Measurements from ENCODE around the gene SDR39U1.

The SDR39U1 gene

DNA sequence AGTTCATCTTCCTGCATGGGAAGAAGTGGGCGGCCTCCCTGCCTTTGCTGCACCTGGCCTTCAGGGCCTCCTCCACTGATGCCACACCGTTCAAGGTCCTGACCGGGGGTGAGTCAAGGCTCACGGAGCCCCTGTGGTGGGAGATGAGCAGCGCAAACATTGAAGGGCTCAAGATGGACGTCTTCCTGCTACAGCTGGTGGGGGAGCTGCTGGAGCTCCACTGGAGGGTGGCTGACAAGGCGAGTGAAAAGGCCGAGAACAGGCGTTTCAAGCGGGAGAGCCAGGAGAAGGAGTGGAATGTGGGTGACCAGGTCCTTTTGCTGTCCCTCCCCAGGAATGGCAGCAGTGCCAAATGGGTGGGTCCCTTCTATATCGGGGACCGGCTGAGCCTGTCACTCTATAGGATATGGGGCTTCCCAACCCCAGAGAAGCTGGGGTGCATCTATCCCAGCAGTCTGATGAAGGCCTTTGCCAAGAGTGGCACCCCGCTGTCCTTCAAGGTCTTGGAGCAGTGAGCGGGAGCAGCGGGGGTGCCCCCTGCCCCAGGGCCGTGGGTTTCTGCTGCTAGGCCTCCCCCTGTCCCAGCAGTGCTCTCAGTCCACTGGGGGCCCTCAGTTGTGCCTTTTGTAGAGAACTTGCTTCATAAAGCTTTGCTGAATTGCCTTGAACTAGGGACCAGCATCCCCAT, 25.5 kb downstream of the SDR39U1 start:
- no peak overlapping the region for H2BK12ac ChIP-seq (ENCODE audit: low read length)
- H4K12ac ChIP-seq (ENCODE audit: low read depth, low read length), result no peak overlapping the region
- H3K9me3 ChIP-seq (ENCODE audit: insufficient read depth, low read depth, low read length), result no peaks in the 10 kb centered on the region
- no peak overlapping the region for H3K4ac ChIP-seq (ENCODE audit: low read depth, low read length)
- H4K91ac ChIP-seq (ENCODE audit: low read depth, low read length), result no peak overlapping the region
- no peak overlapping the region for H3K4me3 ChIP-seq (ENCODE audit: low read depth, low read length)
- no peak overlapping the region for H2BK120ac ChIP-seq (ENCODE audit: insufficient read depth, low read length, poor library complexity)
- no peak overlapping the region for H3K4me2 ChIP-seq (ENCODE audit: low read length)
- H3K79me2 ChIP-seq (ENCODE audit: control insufficient read depth, insufficient read depth, low read length, poor library complexity), result no peaks in the 10 kb centered on the region
- DNase-seq, result no peak
- H3K18ac ChIP-seq (ENCODE audit: low read length), result no peak overlapping the region
- H3K9ac ChIP-seq (ENCODE audit: low read length), result no peak overlapping the region
- H3K27me3 ChIP-seq (ENCODE audit: insufficient read depth, low read length), result no peaks in the 10 kb centered on the region
- no CpG with 5 or more reads among the region's 16 CpGs for WGBS (ENCODE audit: extremely low coverage, insufficient coverage, insufficient read length)
- H3K23ac ChIP-seq (ENCODE audit: low read length), result no peak overlapping the region
- H2AFZ ChIP-seq (ENCODE audit: insufficient read depth, low read length, poor library complexity), result no peak overlapping the region
- no peaks in the 10 kb centered on the region for H3K79me1 ChIP-seq (ENCODE audit: low read length)
- peaks cover 31 to 33% of the 10 kb centered on the region in 2 experiments for H3K36me3 ChIP-seq (ENCODE audit: control insufficient read depth in 1 of 2, insufficient read depth in 2 of 2, low read length in 2 of 2)
- H3K27ac ChIP-seq (ENCODE audit: low read depth, low read length), result no peak overlapping the region
- no peak overlapping the region for H3K14ac ChIP-seq (ENCODE audit: low read length)
- no peaks in the 10 kb centered on the region for H3K4me1 ChIP-seq (ENCODE audit: control insufficient read depth in 1 of 2, insufficient read depth in 2 of 2, low read length in 2 of 2)
- H2AK5ac ChIP-seq (ENCODE audit: low read length), result no peak overlapping the region
- H2BK5ac ChIP-seq (ENCODE audit: low read depth, low read length, poor library complexity), result no peak overlapping the region
- no peak overlapping the region for H4K8ac ChIP-seq (ENCODE audit: low read depth, low read length)

GRCh38 chr14:24416254-24416931, 26.2 kb downstream of the SDR39U1 start:
- Histone ChIP-seq H4K91ac (ENCODE audit: low read depth, low read length) (no peak overlapping the region), H3K36me3 (ENCODE audit: control insufficient read depth in 1 of 2, insufficient read depth in 2 of 2, low read length in 2 of 2) (peaks cover 36 to 39% of the 10 kb centered on the region in 2 experiments), H3K4me2 (ENCODE audit: low read length) (no peak overlapping the region), H2AK5ac (ENCODE audit: low read length) (no peak overlapping the region), H2BK120ac (ENCODE audit: insufficient read depth, low read length, poor library complexity) (no peak overlapping the region), H4K12ac (ENCODE audit: low read depth, low read length) (no peak overlapping the region), H3K27me3 (ENCODE audit: insufficient read depth, low read length) (no peaks in the 10 kb centered on the region), H2BK12ac (ENCODE audit: low read length) (no peak overlapping the region), H3K79me2 (ENCODE audit: control insufficient read depth, insufficient read depth, low read length, poor library complexity) (no peaks in the 10 kb centered on the region), H3K14ac (ENCODE audit: low read length) (no peak overlapping the region), H2BK5ac (ENCODE audit: low read depth, low read length, poor library complexity) (no peak overlapping the region), H3K79me1 (ENCODE audit: low read length) (no peaks in the 10 kb centered on the region), H3K4ac (ENCODE audit: low read depth, low read length) (no peak overlapping the region), H3K18ac (ENCODE audit: low read length) (no peak overlapping the region), H3K9me3 (ENCODE audit: insufficient read depth, low read depth, low read length) (no peaks in the 10 kb centered on the region), H3K4me3 (ENCODE audit: low read depth, low read length) (no peak overlapping the region), H3K9ac (ENCODE audit: low read length) (no peak overlapping the region), H3K23ac (ENCODE audit: low read length) (no peak overlapping the region), H3K4me1 (ENCODE audit: control insufficient read depth in 1 of 2, insufficient read depth in 2 of 2, low read length in 2 of 2) (no peaks in the 10 kb centered on the region), H2AFZ (ENCODE audit: insufficient read depth, low read length, poor library complexity) (no peak overlapping the region), H3K27ac (ENCODE audit: low read depth, low read length) (no peak overlapping the region), H4K8ac (ENCODE audit: low read depth, low read length) (no peak overlapping the region)
- no CpG with 5 or more reads among the region's 19 CpGs for WGBS (ENCODE audit: extremely low coverage, insufficient coverage, insufficient read length)
- DNase-seq, result no peak

DNA sequence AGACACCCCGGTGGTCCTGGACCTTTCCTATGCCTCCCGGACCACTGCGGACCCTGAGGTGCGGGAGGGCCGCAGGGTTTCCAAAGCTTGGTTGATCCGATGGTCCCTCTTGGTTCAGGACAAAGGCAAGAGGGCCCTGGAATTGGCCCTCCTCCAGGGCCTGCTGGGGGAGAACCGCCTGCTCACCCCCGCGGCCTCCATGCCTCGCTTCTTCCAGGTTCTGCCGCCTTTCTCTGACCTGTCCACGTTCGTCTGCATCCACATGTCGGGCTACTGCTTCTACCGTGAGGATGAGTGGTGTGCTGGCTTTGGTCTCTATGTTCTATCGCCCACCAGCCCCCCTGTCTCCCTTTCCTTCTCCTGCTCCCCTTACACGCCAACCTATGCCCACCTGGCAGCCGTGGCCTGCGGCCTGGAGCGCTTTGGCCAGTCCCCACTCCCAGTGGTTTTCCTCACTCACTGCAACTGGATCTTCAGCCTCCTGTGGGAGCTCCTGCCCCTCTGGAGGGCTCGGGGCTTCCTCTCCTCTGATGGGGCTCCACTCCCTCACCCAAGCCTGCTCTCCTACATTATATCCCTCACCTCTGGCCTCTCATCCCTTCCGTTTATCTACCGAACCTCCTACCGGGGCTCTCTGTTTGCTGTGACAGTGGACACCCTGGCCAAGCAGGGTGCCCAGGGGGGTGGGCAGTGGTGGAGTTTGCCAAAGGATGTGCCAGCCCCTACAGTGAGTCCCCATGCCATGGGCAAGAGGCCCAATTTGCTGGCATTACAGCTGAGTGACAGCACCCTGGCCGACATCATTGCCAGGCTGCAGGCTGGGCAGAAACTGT, 26.9 kb downstream of the SDR39U1 start:
- H3K4me1 ChIP-seq (ENCODE audit: control insufficient read depth in 1 of 2, insufficient read depth in 2 of 2, low read length in 2 of 2), result no peaks in the 10 kb centered on the region
- H3K23ac ChIP-seq (ENCODE audit: low read length), result no peak overlapping the region
- H4K91ac ChIP-seq (ENCODE audit: low read depth, low read length), result no peak overlapping the region
- no peak overlapping the region for H3K4me3 ChIP-seq (ENCODE audit: low read depth, low read length)
- no peak overlapping the region for H3K14ac ChIP-seq (ENCODE audit: low read length)
- H3K4me2 ChIP-seq (ENCODE audit: low read length), result no peak overlapping the region
- no peak overlapping the region for H2BK5ac ChIP-seq (ENCODE audit: low read depth, low read length, poor library complexity)
- H3K79me1 ChIP-seq (ENCODE audit: low read length), result no peaks in the 10 kb centered on the region
- H4K8ac ChIP-seq (ENCODE audit: low read depth, low read length), result no peak overlapping the region
- WGBS (ENCODE audit: extremely low coverage, insufficient coverage, insufficient read length), result 100% methylated on average over 2 of the region's 25 CpGs
- H3K36me3 ChIP-seq (ENCODE audit: control insufficient read depth in 1 of 2, insufficient read depth in 2 of 2, low read length in 2 of 2), result peaks cover 43 to 46% of the 10 kb centered on the region in 2 experiments
- H3K9me3 ChIP-seq (ENCODE audit: insufficient read depth, low read depth, low read length), result no peaks in the 10 kb centered on the region
- no peak for DNase-seq
- H3K4ac ChIP-seq (ENCODE audit: low read depth, low read length), result no peak overlapping the region
- H3K27me3 ChIP-seq (ENCODE audit: insufficient read depth, low read length), result no peaks in the 10 kb centered on the region
- no peak overlapping the region for H3K9ac ChIP-seq (ENCODE audit: low read length)
- no peak overlapping the region for H2BK12ac ChIP-seq (ENCODE audit: low read length)
- no peak overlapping the region for H3K18ac ChIP-seq (ENCODE audit: low read length)
- H2AK5ac ChIP-seq (ENCODE audit: low read length), result no peak overlapping the region
- no peak overlapping the region for H4K12ac ChIP-seq (ENCODE audit: low read depth, low read length)
- H3K27ac ChIP-seq (ENCODE audit: low read depth, low read length), result no peak overlapping the region
- no peak overlapping the region for H2BK120ac ChIP-seq (ENCODE audit: insufficient read depth, low read length, poor library complexity)
- H2AFZ ChIP-seq (ENCODE audit: insufficient read depth, low read length, poor library complexity), result no peak overlapping the region
- H3K79me2 ChIP-seq (ENCODE audit: control insufficient read depth, insufficient read depth, low read length, poor library complexity), result no peaks in the 10 kb centered on the region

- H2BK120ac ChIP-seq (ENCODE audit: insufficient read depth, low read length, poor library complexity), result no peak overlapping the region
- no peaks in the 10 kb centered on the region for H3K27me3 ChIP-seq (ENCODE audit: insufficient read depth, low read length)
- no peak overlapping the region for H3K4ac ChIP-seq (ENCODE audit: low read depth, low read length)
- no peaks in the 10 kb centered on the region for H3K79me1 ChIP-seq (ENCODE audit: low read length)
- no peak overlapping the region for H4K8ac ChIP-seq (ENCODE audit: low read depth, low read length)
- H4K12ac ChIP-seq (ENCODE audit: low read depth, low read length), result no peak overlapping the region
- no CpG with 5 or more reads among the region's 15 CpGs for WGBS (ENCODE audit: extremely low coverage, insufficient coverage, insufficient read length)
- H3K4me2 ChIP-seq (ENCODE audit: low read length), result no peak overlapping the region
- H3K27ac ChIP-seq (ENCODE audit: low read depth, low read length), result no peak overlapping the region
- no peak overlapping the region for H3K23ac ChIP-seq (ENCODE audit: low read length)
- no peak overlapping the region for H2AFZ ChIP-seq (ENCODE audit: insufficient read depth, low read length, poor library complexity)
- H3K18ac ChIP-seq (ENCODE audit: low read length), result no peak overlapping the region
- no peak overlapping the region for H3K4me3 ChIP-seq (ENCODE audit: low read depth, low read length)
- H4K91ac ChIP-seq (ENCODE audit: low read depth, low read length), result no peak overlapping the region
- no peaks in the 10 kb centered on the region for H3K9me3 ChIP-seq (ENCODE audit: insufficient read depth, low read depth, low read length)
- no peak overlapping the region for H3K9ac ChIP-seq (ENCODE audit: low read length)
- no peak overlapping the region for H2BK12ac ChIP-seq (ENCODE audit: low read length)
- H2BK5ac ChIP-seq (ENCODE audit: low read depth, low read length, poor library complexity), result no peak overlapping the region
- no peak for DNase-seq
- no peaks in the 10 kb centered on the region for H3K4me1 ChIP-seq (ENCODE audit: control insufficient read depth in 1 of 2, insufficient read depth in 2 of 2, low read length in 2 of 2)
- no peaks in the 10 kb centered on the region for H3K79me2 ChIP-seq (ENCODE audit: control insufficient read depth, insufficient read depth, low read length, poor library complexity)
- no peak overlapping the region for H3K14ac ChIP-seq (ENCODE audit: low read length)
- peaks cover 48 to 54% of the 10 kb centered on the region in 2 experiments for H3K36me3 ChIP-seq (ENCODE audit: control insufficient read depth in 1 of 2, insufficient read depth in 2 of 2, low read length in 2 of 2)
- H2AK5ac ChIP-seq (ENCODE audit: low read length), result no peak overlapping the region
These were observed 27.7 kb downstream of the SDR39U1 start for GRCh38 chr14:24414732-24415420.
